OCI-LY3 (cell line): Measurements from ENCODE around the gene SRRM4.

ENCODE experiments used
- EZH2phosphoT487 ChIP-seq: fragments of 200-600 bp; shearing (Covaris generic); IDR thresholded peaks from 2 replicates; pipeline ENCODE4 v1.6.1; 2018; ENCODE audit warnings: antibody characterized with exemption, mixed run types, low read depth
- TF ChIP-seq, protein P1 (sequence below): fragments of 200-600, 300-600 bp; sonication (generic); IDR thresholded peaks from 2 replicates; pipeline ENCODE4 v1.5.1; 2014; ENCODE audit warnings: antibody characterized with exemption, low read length, low read depth

DNA sequence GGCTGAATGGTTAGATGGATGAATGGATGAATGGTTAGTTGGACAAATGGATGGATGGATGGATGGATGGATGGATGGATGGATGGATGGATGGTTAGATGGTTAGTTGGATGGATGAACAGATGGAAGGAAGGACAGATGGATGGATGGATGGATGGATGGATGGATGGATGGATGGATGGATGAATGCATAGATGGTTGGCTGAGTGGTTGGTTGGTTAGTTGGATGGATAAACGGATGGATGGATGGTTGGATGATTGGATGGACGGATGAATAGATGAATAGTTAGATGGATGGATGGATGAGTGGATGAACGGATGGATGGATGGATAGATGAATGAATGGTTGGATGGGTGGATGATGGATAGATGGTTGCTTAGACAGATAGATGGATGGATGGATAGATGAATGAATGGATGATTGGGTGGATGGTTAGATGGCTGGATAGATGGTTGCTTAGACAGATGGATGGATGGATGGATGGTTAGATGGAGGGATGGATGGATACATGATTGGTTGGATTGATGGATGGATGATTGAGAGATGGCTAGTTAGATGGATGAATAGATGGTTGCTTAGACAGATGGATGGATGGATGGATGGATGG is 148.6 kb downstream of the SRRM4 start:
- TF ChIP-seq, protein P1, sequence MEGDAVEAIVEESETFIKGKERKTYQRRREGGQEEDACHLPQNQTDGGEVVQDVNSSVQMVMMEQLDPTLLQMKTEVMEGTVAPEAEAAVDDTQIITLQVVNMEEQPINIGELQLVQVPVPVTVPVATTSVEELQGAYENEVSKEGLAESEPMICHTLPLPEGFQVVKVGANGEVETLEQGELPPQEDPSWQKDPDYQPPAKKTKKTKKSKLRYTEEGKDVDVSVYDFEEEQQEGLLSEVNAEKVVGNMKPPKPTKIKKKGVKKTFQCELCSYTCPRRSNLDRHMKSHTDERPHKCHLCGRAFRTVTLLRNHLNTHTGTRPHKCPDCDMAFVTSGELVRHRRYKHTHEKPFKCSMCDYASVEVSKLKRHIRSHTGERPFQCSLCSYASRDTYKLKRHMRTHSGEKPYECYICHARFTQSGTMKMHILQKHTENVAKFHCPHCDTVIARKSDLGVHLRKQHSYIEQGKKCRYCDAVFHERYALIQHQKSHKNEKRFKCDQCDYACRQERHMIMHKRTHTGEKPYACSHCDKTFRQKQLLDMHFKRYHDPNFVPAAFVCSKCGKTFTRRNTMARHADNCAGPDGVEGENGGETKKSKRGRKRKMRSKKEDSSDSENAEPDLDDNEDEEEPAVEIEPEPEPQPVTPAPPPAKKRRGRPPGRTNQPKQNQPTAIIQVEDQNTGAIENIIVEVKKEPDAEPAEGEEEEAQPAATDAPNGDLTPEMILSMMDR, result no peak
- no peak for TF ChIP-seq EZH2phosphoT487
